ENCODE data around the gene HPSE2.

DNA sequence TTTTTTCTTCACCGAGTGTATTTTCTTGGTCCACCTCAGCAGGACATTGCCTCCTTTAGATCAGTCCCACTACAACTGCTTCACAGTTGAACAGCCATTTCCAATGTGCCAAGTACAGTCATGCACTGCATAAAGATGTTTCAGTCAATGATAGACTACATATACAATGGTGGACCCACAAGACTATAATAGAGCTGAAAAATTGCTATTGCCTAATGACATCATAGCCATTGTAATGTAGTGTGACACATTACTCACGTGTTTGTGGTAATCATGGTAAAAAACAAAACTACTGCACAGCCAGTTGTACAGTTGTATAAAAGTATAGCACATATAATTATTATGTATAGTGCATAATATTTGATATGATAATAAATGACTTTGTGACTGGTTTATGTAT lies 675.1 kb downstream of the HPSE2 start:
- TF ChIP-seq, protein P1, sequence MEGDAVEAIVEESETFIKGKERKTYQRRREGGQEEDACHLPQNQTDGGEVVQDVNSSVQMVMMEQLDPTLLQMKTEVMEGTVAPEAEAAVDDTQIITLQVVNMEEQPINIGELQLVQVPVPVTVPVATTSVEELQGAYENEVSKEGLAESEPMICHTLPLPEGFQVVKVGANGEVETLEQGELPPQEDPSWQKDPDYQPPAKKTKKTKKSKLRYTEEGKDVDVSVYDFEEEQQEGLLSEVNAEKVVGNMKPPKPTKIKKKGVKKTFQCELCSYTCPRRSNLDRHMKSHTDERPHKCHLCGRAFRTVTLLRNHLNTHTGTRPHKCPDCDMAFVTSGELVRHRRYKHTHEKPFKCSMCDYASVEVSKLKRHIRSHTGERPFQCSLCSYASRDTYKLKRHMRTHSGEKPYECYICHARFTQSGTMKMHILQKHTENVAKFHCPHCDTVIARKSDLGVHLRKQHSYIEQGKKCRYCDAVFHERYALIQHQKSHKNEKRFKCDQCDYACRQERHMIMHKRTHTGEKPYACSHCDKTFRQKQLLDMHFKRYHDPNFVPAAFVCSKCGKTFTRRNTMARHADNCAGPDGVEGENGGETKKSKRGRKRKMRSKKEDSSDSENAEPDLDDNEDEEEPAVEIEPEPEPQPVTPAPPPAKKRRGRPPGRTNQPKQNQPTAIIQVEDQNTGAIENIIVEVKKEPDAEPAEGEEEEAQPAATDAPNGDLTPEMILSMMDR (IDR thresholded peaks at IDR 0.05): no peak
- TF ChIP-seq POLR2A (IDR thresholded peaks at IDR 0.05): no peak
